AG09309 (cell line): ENCODE data around the gene KCNJ1.

Experiments used
- DNase-seq: peaks from one replicate; pipeline ENCODE4 v3.0.0-alpha.2; 2010; ENCODE audit warnings: low read depth
- H3K4me3 ChIP-seq: 2 replicates; pipeline ENCODE4 v1.5.1; 2011; ENCODE audit warnings: mild to moderate bottlenecking, low read depth, low read length, moderate library complexity; ENCODE audit not compliant: control insufficient read depth
- TF ChIP-seq, protein P1 (sequence below): IDR thresholded peaks from 2 replicates; pipeline ENCODE4 v1.5.1; 2011; ENCODE audit warnings: mild to moderate bottlenecking, low read depth, low read length, inconsistent platforms; ENCODE audit not compliant: insufficient read depth, control insufficient read depth; ENCODE audit errors: missing control alignments

The KCNJ1 gene

GRCh38 chr11:128867277-128867676 lies at the start of gene KCNJ1:
Gene KCNJ1 (minus strand): TSS chr11:128867296. CDS start chr11:128840243, 27,053 bp downstream.
- TF ChIP-seq, protein P1, sequence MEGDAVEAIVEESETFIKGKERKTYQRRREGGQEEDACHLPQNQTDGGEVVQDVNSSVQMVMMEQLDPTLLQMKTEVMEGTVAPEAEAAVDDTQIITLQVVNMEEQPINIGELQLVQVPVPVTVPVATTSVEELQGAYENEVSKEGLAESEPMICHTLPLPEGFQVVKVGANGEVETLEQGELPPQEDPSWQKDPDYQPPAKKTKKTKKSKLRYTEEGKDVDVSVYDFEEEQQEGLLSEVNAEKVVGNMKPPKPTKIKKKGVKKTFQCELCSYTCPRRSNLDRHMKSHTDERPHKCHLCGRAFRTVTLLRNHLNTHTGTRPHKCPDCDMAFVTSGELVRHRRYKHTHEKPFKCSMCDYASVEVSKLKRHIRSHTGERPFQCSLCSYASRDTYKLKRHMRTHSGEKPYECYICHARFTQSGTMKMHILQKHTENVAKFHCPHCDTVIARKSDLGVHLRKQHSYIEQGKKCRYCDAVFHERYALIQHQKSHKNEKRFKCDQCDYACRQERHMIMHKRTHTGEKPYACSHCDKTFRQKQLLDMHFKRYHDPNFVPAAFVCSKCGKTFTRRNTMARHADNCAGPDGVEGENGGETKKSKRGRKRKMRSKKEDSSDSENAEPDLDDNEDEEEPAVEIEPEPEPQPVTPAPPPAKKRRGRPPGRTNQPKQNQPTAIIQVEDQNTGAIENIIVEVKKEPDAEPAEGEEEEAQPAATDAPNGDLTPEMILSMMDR: no peak
- H3K4me3 ChIP-seq: no peak within 1 kb of the TSS
- no peak for DNase-seq

DNA sequence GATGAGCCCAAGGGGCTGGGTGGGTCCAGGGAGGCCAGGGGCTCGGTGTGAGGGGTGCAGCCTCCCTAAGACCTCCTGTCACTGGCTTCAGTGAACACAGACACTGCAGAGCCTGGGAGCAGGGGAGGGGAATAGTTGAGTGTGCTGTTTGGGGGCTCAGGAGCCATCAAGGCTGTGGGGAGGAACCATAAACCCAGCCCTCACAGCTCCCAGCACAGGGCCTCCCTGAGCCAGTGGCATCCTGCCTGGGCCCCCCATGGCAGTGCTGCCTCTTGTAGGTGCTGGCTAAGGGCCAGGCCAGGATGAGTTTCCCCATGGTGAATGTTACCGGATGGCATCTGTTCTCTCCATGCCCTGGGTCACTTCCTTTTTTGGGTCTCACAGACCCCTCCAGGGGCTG lies 49.6 kb upstream of the KCNJ1 start:
- no peak overlapping the region for H3K4me3 ChIP-seq
- DNase-seq: no peak
- TF ChIP-seq, protein P1: no peak

DNA sequence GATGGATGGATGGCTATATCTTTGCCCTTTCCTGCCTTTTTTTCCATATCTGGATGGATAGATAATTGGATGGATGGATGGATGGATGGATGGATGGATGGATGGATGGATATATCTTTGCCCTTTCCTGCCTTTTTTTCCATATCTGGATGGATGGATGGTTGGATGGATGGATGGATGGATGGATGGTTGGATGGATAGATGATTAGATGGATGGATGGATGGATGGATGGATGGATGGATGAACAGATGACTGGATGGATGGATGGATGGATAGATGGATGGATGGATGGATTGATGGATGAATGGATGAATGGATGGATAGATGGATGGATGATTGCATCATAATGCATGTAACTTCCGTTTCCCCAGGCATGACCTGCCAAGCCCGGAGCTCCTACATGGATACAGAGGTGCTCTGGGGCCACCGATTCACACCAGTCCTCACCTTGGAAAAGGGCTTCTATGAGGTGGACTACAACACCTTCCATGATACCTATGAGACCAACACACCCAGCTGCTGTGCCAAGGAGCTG lies 49.0 kb upstream of the KCNJ1 start:
- no peak for DNase-seq
- no peak overlapping the region for H3K4me3 ChIP-seq
- TF ChIP-seq, protein P1: no peak

DNA sequence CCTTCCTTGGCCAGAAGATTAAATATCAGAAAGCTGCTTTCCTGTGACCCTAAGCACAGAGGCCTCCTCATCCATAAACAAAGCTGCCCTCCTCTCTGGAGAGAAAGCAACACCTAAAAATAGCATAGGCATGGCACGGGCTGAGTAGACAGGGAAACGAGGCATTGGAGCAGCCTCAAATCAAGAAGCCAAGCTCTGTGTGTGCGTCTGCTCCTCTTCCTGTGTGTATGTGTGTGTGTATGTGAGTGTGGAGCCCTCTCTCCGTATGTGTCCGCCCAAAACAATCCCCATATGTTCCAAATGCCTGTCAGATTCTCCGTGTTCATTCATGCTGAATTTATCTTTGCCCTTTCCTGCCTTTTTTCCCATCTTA lies 48.0 kb upstream of the KCNJ1 start:
- TF ChIP-seq, protein P1: no peak
- DNase-seq: no peak
- H3K4me3 ChIP-seq: no peak overlapping the region

DNA sequence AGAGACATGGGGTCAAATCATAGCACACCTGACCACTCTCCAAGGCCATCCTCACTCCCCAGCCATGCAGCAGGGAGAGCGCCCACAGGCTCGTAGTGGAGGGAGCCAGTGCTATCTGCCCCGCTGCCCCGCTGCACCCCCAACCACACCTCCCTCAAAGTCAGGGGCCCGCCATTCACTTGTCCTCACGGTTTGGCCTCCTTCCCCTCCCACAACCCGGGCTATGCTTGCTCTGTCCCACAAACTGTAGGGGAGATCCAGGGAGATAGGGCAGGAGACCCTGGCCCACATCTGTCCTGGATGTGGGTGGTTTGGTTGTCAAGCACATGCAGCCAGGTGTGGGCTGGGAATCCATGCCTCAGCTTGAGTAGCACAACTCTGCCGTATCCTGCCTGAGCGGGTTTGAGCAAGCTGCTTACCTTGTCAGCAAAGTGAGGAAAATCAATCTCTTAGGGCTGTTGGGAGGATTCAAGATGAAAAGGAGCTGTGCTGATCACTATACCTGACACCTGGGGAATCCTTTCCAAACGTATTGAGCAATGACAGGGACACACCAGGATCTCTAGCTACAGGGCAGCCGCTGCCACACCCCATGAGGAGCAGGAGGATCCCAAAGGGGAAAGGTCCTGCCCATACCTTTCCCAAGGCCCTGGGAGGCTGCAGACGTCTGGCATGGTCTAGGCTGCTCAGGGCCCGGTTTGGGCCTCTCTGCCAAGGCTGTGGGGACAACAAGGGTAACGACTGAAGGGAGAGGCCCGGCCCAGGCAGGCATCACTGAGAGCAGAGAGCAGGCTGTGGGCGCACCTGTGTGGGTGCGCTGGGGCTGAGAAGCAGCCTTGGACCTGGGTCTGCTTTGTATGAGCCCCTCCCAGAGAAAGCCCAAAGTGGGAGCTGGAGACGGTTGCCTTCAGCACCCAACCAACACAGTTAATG lies 47.4 kb upstream of the KCNJ1 start:
- no peak for DNase-seq
- TF ChIP-seq, protein P1: no peak
- no peak overlapping the region for H3K4me3 ChIP-seq

- TF ChIP-seq, protein P1: no peak
- no peak overlapping the region for H3K4me3 ChIP-seq
- no peak for DNase-seq
Observed at GRCh38 chr11:128913806-128914205, 46.7 kb upstream of the KCNJ1 start.
